Esophagus muscularis mucosa (tissue), 4 donors: Measurements from ENCODE around the gene MRPL37.

ENCODE experiments used
- CTCF ChIP-seq, 3 experiments: fragments of 200-600 bp in 2 of 3; fragments of 450-650 bp in 1 of 3; sonication (generic) in 2 of 3; IDR thresholded peaks; one replicate each; pipeline ENCODE4 v1.5.1; 2017 to 2019; ENCODE audit warnings: antibody characterized with exemption in 3 of 3, mild to moderate bottlenecking in 2 of 3, moderate library complexity in 1 of 3
- EP300 ChIP-seq: sonication (generic); formaldehyde crosslinking; IDR thresholded peaks from one replicate; pipeline ENCODE4 v1.6.1; 2017; ENCODE audit warnings: antibody characterized with exemption
- POLR2A ChIP-seq: fragments of 450-650 bp; IDR thresholded peaks from one replicate; pipeline ENCODE4 v1.6.1; 2017; ENCODE audit warnings: antibody characterized with exemption, moderate library complexity, mild to moderate bottlenecking, low read depth
- POLR2AphosphoS5 ChIP-seq, 2 donors: sonication (generic); formaldehyde crosslinking; IDR thresholded peaks; one replicate each; pipeline ENCODE4 v1.6.1; 2017; ENCODE audit warnings: antibody characterized with exemption in 2 of 2

- TF ChIP-seq POLR2A (no peak), CTCF (IDR thresholded peaks at IDR 0.05) (no peak), EP300 (no peak), POLR2AphosphoS5 (IDR thresholded peaks at IDR 0.05) (no peak)
Measured at GRCh38 chr1:54256522-54257345, 56.8 kb downstream of the MRPL37 start.
